GM23338 (cell line): Measurements from ENCODE around the gene PINK1.

Experiments
- CREB1 ChIP-seq: fragments of 250-450 bp; sonication (Bioruptor Pico); IDR thresholded peaks from 2 replicates; pipeline ENCODE4 v1.5.0; 2020; ENCODE audit warnings: low read depth, mild to moderate bottlenecking, moderate library complexity
- EZH2 ChIP-seq: fragments of 200-600 bp; sonication (generic); IDR thresholded peaks from one replicate; pipeline ENCODE4 v1.8.0; 2017; ENCODE audit warnings: antibody characterized with exemption, mild to moderate bottlenecking, low read depth; ENCODE audit not compliant: unreplicated experiment
- EZH2phosphoT487 ChIP-seq: fragments of 200-600 bp; sonication (generic); IDR thresholded peaks from one replicate; pipeline ENCODE4 v1.8.1; 2018; ENCODE audit warnings: antibody characterized with exemption; ENCODE audit not compliant: unreplicated experiment
- NANOG ChIP-seq: IDR thresholded peaks from 2 replicates; pipeline ENCODE4 v1.6.1; 2016; ENCODE audit warnings: antibody characterized with exemption, borderline replicate concordance
- POLR2AphosphoS5 ChIP-seq: IDR thresholded peaks from 2 replicates; pipeline ENCODE4 v1.6.1; 2016; ENCODE audit warnings: antibody characterized with exemption, low read depth
- STAT1 ChIP-seq: IDR thresholded peaks from one replicate; pipeline ENCODE4 v1.6.1; 2016; ENCODE audit warnings: antibody characterized with exemption; ENCODE audit not compliant: unreplicated experiment
- ZNF331 ChIP-seq: fragments of 250-450 bp; sonication (Bioruptor Pico); IDR thresholded peaks from 2 replicates; pipeline ENCODE4 v1.5.0; 2020; ENCODE audit warnings: low read depth, mild to moderate bottlenecking, moderate library complexity
- TF ChIP-seq, protein P1 (sequence below), 2 experiments: fragments of 200-600 bp in 1 of 2; sonication (generic) in 1 of 2; conservative IDR thresholded peaks; 2 replicates each; pipeline versions ENCODE4 v1.5.1 to v1.6.1; 2016 to 2017; ENCODE audit warnings: antibody characterized with exemption in 2 of 2, low read depth in 2 of 2, mild to moderate bottlenecking in 2 of 2, moderate library complexity in 1 of 2
- TF ChIP-seq, protein P2 (sequence below): IDR thresholded peaks from one replicate; pipeline ENCODE4 v1.6.1; 2018; ENCODE audit warnings: antibody characterized with exemption; ENCODE audit not compliant: unreplicated experiment
- TF ChIP-seq, protein P3 (sequence below): IDR thresholded peaks from 2 replicates; pipeline ENCODE4 v1.6.1; 2016; ENCODE audit warnings: antibody characterized with exemption

DNA sequence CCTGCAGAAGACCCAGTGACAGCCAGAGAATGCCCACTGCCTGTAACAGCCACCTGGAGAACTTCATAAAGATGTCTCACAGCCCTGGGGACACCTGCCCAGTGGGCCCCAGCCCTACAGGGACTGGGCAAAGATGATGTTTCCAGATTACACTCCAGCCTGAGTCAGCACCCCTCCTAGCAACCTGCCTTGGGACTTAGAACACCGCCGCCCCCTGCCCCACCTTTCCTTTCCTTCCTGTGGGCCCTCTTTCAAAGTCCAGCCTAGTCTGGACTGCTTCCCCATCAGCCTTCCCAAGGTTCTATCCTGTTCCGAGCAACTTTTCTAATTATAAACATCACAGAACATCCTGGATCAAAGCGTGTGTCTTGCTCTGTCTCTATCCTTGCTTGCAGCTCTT, 14.7 kb upstream of the PINK1 start:
- TF ChIP-seq, protein P1, sequence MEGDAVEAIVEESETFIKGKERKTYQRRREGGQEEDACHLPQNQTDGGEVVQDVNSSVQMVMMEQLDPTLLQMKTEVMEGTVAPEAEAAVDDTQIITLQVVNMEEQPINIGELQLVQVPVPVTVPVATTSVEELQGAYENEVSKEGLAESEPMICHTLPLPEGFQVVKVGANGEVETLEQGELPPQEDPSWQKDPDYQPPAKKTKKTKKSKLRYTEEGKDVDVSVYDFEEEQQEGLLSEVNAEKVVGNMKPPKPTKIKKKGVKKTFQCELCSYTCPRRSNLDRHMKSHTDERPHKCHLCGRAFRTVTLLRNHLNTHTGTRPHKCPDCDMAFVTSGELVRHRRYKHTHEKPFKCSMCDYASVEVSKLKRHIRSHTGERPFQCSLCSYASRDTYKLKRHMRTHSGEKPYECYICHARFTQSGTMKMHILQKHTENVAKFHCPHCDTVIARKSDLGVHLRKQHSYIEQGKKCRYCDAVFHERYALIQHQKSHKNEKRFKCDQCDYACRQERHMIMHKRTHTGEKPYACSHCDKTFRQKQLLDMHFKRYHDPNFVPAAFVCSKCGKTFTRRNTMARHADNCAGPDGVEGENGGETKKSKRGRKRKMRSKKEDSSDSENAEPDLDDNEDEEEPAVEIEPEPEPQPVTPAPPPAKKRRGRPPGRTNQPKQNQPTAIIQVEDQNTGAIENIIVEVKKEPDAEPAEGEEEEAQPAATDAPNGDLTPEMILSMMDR (conservative IDR thresholded peaks at IDR 0.05; ENCODE audit: low read depth in 2 of 2), result no peak
- no peak for TF ChIP-seq POLR2AphosphoS5
- TF ChIP-seq CREB1 (CRISPR knock-in tag), result no peak
- TF ChIP-seq, protein P2, sequence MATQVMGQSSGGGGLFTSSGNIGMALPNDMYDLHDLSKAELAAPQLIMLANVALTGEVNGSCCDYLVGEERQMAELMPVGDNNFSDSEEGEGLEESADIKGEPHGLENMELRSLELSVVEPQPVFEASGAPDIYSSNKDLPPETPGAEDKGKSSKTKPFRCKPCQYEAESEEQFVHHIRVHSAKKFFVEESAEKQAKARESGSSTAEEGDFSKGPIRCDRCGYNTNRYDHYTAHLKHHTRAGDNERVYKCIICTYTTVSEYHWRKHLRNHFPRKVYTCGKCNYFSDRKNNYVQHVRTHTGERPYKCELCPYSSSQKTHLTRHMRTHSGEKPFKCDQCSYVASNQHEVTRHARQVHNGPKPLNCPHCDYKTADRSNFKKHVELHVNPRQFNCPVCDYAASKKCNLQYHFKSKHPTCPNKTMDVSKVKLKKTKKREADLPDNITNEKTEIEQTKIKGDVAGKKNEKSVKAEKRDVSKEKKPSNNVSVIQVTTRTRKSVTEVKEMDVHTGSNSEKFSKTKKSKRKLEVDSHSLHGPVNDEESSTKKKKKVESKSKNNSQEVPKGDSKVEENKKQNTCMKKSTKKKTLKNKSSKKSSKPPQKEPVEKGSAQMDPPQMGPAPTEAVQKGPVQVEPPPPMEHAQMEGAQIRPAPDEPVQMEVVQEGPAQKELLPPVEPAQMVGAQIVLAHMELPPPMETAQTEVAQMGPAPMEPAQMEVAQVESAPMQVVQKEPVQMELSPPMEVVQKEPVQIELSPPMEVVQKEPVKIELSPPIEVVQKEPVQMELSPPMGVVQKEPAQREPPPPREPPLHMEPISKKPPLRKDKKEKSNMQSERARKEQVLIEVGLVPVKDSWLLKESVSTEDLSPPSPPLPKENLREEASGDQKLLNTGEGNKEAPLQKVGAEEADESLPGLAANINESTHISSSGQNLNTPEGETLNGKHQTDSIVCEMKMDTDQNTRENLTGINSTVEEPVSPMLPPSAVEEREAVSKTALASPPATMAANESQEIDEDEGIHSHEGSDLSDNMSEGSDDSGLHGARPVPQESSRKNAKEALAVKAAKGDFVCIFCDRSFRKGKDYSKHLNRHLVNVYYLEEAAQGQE, result no peak
- TF ChIP-seq, protein P3, sequence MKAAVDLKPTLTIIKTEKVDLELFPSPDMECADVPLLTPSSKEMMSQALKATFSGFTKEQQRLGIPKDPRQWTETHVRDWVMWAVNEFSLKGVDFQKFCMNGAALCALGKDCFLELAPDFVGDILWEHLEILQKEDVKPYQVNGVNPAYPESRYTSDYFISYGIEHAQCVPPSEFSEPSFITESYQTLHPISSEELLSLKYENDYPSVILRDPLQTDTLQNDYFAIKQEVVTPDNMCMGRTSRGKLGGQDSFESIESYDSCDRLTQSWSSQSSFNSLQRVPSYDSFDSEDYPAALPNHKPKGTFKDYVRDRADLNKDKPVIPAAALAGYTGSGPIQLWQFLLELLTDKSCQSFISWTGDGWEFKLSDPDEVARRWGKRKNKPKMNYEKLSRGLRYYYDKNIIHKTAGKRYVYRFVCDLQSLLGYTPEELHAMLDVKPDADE, result no peak
- TF ChIP-seq NANOG, result no peak
- TF ChIP-seq EZH2phosphoT487, result no peak
- TF ChIP-seq EZH2, result no peak
- no peak for TF ChIP-seq ZNF331 (CRISPR knock-in tag)
- TF ChIP-seq STAT1, result no peak
